GM12891 (cell line): ENCODE measurements around the gene SLC4A1AP.

Experiments used
- POLR2A ChIP-seq: IDR thresholded peaks from 2 replicates; pipeline ENCODE4 v1.6.1; 2011; ENCODE audit warnings: low read depth, low read length, control low read depth
- POLR2AphosphoS5 ChIP-seq: IDR thresholded peaks from 2 replicates; pipeline ENCODE4 v1.6.1; 2011; ENCODE audit warnings: low read depth, low read length, control low read depth
- TAF1 ChIP-seq: IDR thresholded peaks from 2 replicates; pipeline ENCODE4 v1.6.1; 2011; ENCODE audit warnings: low read depth, low read length, control low read depth

GRCh38 chr2:27724905-27725701, 61.4 kb downstream of the SLC4A1AP start:
- TF ChIP-seq POLR2A: no peak
- TF ChIP-seq TAF1: no peak
- no peak for TF ChIP-seq POLR2AphosphoS5
